Measurements from ENCODE around the gene TFPI2.
A peak's percentile ranks its signal among the peaks of the same experiment; 100 is the strongest.

Gene TFPI2

DNA sequence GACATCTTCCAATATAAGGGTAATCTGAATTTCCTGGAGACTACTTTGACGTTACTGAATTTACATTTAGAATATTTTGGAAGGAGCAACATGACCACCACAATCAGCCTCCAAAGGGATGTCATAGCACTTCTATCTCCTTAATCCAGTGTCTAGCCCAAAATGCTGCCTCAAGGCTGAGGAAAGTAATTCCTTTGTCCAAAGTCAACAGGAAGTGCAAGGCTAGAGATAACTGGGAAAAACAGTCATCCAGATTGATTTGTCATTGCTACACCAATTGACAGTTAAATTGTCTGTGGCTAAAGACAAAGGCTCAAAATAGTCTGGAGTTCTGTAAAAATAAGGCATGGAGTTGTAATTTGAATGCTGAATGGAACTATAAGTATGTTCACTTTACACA is 3.9 kb upstream of the TFPI2 start:
- Histone ChIP-seq H3K36me3 (ENCODE audit: low read depth) (no peaks in the 10 kb centered on the region), H3K9me3 (ENCODE audit: severe bottlenecking) (no peaks in the 10 kb centered on the region), H3K4me3 (ENCODE audit: severe bottlenecking) (no peak overlapping the region), H3K27me3 (ENCODE audit: insufficient read depth, poor library complexity, severe bottlenecking) (no peaks in the 10 kb centered on the region), H3K27ac (ENCODE audit: poor library complexity, severe bottlenecking) (no peak overlapping the region), H3K4me1 (ENCODE audit: insufficient read depth, poor library complexity, severe bottlenecking) (no peaks in the 10 kb centered on the region)
- no peak for DNase-seq (ENCODE audit: low spot score)
- ATAC-seq (ENCODE audit: low read depth), result no peak
- TF ChIP-seq, protein P1, sequence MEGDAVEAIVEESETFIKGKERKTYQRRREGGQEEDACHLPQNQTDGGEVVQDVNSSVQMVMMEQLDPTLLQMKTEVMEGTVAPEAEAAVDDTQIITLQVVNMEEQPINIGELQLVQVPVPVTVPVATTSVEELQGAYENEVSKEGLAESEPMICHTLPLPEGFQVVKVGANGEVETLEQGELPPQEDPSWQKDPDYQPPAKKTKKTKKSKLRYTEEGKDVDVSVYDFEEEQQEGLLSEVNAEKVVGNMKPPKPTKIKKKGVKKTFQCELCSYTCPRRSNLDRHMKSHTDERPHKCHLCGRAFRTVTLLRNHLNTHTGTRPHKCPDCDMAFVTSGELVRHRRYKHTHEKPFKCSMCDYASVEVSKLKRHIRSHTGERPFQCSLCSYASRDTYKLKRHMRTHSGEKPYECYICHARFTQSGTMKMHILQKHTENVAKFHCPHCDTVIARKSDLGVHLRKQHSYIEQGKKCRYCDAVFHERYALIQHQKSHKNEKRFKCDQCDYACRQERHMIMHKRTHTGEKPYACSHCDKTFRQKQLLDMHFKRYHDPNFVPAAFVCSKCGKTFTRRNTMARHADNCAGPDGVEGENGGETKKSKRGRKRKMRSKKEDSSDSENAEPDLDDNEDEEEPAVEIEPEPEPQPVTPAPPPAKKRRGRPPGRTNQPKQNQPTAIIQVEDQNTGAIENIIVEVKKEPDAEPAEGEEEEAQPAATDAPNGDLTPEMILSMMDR (IDR thresholded peaks at IDR 0.05; ENCODE audit: poor library complexity, severe bottlenecking), result no peak

GRCh38 chr7:93890041-93890463 is 501 bp downstream of the TFPI2 start:
- H3K4me3 ChIP-seq (ENCODE audit: severe bottlenecking), result peak overlapping the region; percentile 57
- DNase-seq (ENCODE audit: low spot score), result peak; percentile 61

DNA sequence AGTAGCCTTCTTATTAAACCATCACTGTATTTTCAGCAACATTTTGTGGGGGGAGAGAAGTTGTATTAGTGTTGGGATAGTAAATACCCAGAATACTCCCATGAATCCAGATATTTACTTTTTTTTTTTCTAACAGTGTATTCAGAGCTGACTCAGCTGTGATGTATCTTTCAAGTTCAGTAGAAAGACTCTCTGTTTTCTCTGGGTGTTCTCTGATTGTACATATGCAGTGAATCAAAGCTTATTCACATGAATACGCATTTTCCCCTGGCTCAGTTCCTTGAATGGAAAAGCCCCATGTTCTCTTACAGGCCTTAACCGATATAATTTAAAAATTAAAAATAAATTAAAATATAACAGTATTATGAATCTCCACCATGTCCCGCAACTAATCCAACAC is 1.3 kb downstream of the TFPI2 start:
- peaks cover 36% of the 10 kb centered on the region for H3K36me3 ChIP-seq (ENCODE audit: low read depth)
- peak overlapping the region; percentile 57 for H3K4me3 ChIP-seq (ENCODE audit: severe bottlenecking)
- peak overlapping the region; percentile 30 for H3K27ac ChIP-seq (ENCODE audit: poor library complexity, severe bottlenecking)
- TF ChIP-seq, protein P1 (IDR thresholded peaks at IDR 0.05; ENCODE audit: poor library complexity, severe bottlenecking), result no peak
- H3K9me3 ChIP-seq (ENCODE audit: severe bottlenecking), result no peaks in the 10 kb centered on the region
- DNase-seq (ENCODE audit: low spot score) (no peak), ATAC-seq (ENCODE audit: low read depth) (peak; percentile 58)
- H3K4me1 ChIP-seq (ENCODE audit: insufficient read depth, poor library complexity, severe bottlenecking), result no peaks in the 10 kb centered on the region
- H3K27me3 ChIP-seq (ENCODE audit: insufficient read depth, poor library complexity, severe bottlenecking), result no peaks in the 10 kb centered on the region

More at GRCh38 chr7:93890041-93890463, 501 bp downstream of the TFPI2 start:
- no peaks in the 10 kb centered on the region for H3K4me1 ChIP-seq (ENCODE audit: insufficient read depth, poor library complexity, severe bottlenecking)
- peak; percentile 73 for ATAC-seq (ENCODE audit: low read depth)
- H3K27ac ChIP-seq (ENCODE audit: poor library complexity, severe bottlenecking), result peak overlapping the region; percentile 30
- no peaks in the 10 kb centered on the region for H3K27me3 ChIP-seq (ENCODE audit: insufficient read depth, poor library complexity, severe bottlenecking)
- peaks cover 31% of the 10 kb centered on the region for H3K36me3 ChIP-seq (ENCODE audit: low read depth)
- H3K9me3 ChIP-seq (ENCODE audit: severe bottlenecking), result no peaks in the 10 kb centered on the region
- TF ChIP-seq, protein P1 (IDR thresholded peaks at IDR 0.05; ENCODE audit: poor library complexity, severe bottlenecking), result peak; percentile 0

DNA sequence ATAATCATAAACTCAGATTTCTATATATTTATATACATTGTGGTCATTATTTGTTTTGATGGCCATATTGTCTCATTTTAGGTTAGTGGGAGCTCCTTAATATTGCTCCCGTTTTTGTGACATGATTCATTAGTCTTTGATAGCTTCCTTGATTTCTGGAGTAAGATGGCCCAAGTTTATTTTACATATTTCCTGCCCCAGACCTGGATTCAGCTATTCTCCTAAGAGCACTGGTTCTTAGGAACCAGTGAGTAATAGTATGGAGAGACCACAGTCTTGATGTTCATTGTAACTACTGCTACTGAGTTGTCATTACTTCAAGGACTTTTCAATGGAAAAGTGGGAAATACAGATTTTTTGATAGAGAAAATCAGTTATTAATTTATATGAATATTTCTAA is 6.0 kb downstream of the TFPI2 start:
- TF ChIP-seq, protein P1 (IDR thresholded peaks at IDR 0.05; ENCODE audit: poor library complexity, severe bottlenecking), result no peak
- no peak for ATAC-seq (ENCODE audit: low read depth)

DNA sequence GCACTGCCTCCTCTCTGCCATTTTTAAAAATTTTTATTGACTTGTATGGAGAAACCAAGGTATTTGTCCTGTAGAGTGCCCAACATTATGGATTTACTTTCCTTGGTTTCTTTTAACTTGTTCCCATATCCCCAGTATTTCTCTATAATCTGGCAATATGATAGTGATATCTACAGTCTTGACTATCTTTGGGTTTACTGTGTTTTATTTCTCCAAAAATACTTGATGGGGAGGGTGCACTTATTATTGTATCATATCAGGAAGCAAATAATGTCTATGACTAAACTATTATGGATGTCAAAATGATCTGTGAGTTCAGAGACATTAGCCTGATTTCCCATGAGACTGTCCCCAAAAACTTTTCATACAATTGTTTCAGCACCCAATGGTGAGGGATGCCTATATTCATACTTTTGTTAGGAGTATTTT is 6.6 kb downstream of the TFPI2 start:
- Histone ChIP-seq H3K9me3 (ENCODE audit: severe bottlenecking) (no peaks in the 10 kb centered on the region), H3K27me3 (ENCODE audit: insufficient read depth, poor library complexity, severe bottlenecking) (no peaks in the 10 kb centered on the region), H3K27ac (ENCODE audit: poor library complexity, severe bottlenecking) (no peak overlapping the region), H3K36me3 (ENCODE audit: low read depth) (peaks cover 36% of the 10 kb centered on the region), H3K4me1 (ENCODE audit: insufficient read depth, poor library complexity, severe bottlenecking) (no peaks in the 10 kb centered on the region), H3K4me3 (ENCODE audit: severe bottlenecking) (no peak overlapping the region)
- ATAC-seq (ENCODE audit: low read depth) (no peak), DNase-seq (ENCODE audit: low spot score) (no peak)
- TF ChIP-seq, protein P1 (IDR thresholded peaks at IDR 0.05; ENCODE audit: poor library complexity, severe bottlenecking), result no peak

More for the DNA sequence above, 6.0 kb downstream of the TFPI2 start:
- H3K4me3 ChIP-seq (ENCODE audit: severe bottlenecking), result no peak overlapping the region
- no peak overlapping the region for H3K27ac ChIP-seq (ENCODE audit: poor library complexity, severe bottlenecking)
- no peaks in the 10 kb centered on the region for H3K4me1 ChIP-seq (ENCODE audit: insufficient read depth, poor library complexity, severe bottlenecking)
- peaks cover 36% of the 10 kb centered on the region for H3K36me3 ChIP-seq (ENCODE audit: low read depth)
- H3K9me3 ChIP-seq (ENCODE audit: severe bottlenecking), result no peaks in the 10 kb centered on the region
- DNase-seq (ENCODE audit: low spot score), result no peak
- no peaks in the 10 kb centered on the region for H3K27me3 ChIP-seq (ENCODE audit: insufficient read depth, poor library complexity, severe bottlenecking)
